ENCODE measurements around the gene TBC1D9. TPM values are rescaled to one million over a fixed set of nuclear protein-coding genes. Genes with fewer than 3 reads are reported as not detected.

TBC1D9 gene
- total RNA-seq, 1 experiment from 2014 or later, result 9.5 TPM

DNA sequence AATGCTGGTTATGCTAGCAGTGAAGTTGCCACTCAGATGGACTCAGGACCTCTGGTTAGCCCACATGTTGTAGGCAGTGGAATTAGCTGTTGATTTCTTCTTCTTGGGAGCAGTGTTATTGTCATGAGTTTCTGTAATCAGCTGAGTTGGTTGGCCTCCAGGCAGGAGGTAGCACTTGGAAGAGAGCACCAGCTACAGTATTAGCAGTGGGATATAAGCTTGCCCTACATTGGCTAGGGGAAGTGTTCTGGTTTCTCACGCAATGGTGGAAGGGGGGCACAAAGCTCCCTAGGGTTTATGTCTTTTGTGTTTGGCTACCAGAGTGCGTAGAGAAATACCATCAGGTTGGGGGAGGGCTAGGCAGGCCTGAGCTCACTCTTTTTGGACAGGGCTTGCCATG, 153.5 kb downstream of the TBC1D9 start:
- intact Hi-C loops (cut with micrococcal nuclease), result no loop called here
- H3K4me3 ChIP-seq (replicated peaks in 1 of 2; ENCODE audit: low read depth in 1 of 2, low read length in 2 of 2), result no peak overlapping the region
- ChIA-PET POLR2A (no interaction called here), RAD21 (ENCODE audit: low non-redundant PET in 1 of 2, low total read pairs in 2 of 2, uncharacterized antibody in 2 of 2, unreplicated experiment in 2 of 2) (no interaction called here), CTCF (interaction anchor here (0.8 kb wide), 1 partner anchor 243 kb away, joined by 3 read pairs; no protein-coding TSS in a partner anchor)
- H4K20me1 ChIP-seq (ENCODE audit: insufficient read depth), result no peaks in the 10 kb centered on the region
- H3K9ac ChIP-seq (ENCODE audit: low read length), result no peak overlapping the region
- no peak overlapping the region for H2AFZ ChIP-seq (ENCODE audit: low read depth, low read length, poor library complexity, severe bottlenecking)
- no peaks in the 10 kb centered on the region for H3K79me2 ChIP-seq (ENCODE audit: insufficient read depth, low read length)
- no peaks in the 10 kb centered on the region for H3K9me3 ChIP-seq (ENCODE audit: control insufficient read depth in 1 of 2, insufficient read depth in 1 of 2, low read depth in 1 of 2, low read length in 2 of 2)
- no peaks in the 10 kb centered on the region for H3K27me3 ChIP-seq (ENCODE audit: insufficient read depth, low read length)
- BruUV-seq (replicated peaks), result no TSS peak
- H3K4me2 ChIP-seq (ENCODE audit: low read length), result no peak overlapping the region
- no peaks in the 10 kb centered on the region; the same call in 1 of the 2 replicates for H3K9me2 ChIP-seq (ENCODE audit: insufficient read depth)
- TF ChIP-seq, protein P1, sequence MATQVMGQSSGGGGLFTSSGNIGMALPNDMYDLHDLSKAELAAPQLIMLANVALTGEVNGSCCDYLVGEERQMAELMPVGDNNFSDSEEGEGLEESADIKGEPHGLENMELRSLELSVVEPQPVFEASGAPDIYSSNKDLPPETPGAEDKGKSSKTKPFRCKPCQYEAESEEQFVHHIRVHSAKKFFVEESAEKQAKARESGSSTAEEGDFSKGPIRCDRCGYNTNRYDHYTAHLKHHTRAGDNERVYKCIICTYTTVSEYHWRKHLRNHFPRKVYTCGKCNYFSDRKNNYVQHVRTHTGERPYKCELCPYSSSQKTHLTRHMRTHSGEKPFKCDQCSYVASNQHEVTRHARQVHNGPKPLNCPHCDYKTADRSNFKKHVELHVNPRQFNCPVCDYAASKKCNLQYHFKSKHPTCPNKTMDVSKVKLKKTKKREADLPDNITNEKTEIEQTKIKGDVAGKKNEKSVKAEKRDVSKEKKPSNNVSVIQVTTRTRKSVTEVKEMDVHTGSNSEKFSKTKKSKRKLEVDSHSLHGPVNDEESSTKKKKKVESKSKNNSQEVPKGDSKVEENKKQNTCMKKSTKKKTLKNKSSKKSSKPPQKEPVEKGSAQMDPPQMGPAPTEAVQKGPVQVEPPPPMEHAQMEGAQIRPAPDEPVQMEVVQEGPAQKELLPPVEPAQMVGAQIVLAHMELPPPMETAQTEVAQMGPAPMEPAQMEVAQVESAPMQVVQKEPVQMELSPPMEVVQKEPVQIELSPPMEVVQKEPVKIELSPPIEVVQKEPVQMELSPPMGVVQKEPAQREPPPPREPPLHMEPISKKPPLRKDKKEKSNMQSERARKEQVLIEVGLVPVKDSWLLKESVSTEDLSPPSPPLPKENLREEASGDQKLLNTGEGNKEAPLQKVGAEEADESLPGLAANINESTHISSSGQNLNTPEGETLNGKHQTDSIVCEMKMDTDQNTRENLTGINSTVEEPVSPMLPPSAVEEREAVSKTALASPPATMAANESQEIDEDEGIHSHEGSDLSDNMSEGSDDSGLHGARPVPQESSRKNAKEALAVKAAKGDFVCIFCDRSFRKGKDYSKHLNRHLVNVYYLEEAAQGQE (IDR thresholded peaks at IDR 0.05; ENCODE audit: low read depth), result no peak
- TF ChIP-seq, protein P2, sequence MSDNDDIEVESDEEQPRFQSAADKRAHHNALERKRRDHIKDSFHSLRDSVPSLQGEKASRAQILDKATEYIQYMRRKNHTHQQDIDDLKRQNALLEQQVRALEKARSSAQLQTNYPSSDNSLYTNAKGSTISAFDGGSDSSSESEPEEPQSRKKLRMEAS (IDR thresholded peaks at IDR 0.05), result no peak
- TF ChIP-seq FOSL1 (IDR thresholded peaks at IDR 0.05; ENCODE audit: low read depth) (no peak), ELF1 (IDR thresholded peaks at IDR 0.05; ENCODE audit: borderline replicate concordance, low read depth) (no peak), ATF3 (IDR thresholded peaks at IDR 0.05) (no peak), CEBPB (IDR thresholded peaks at IDR 0.05; ENCODE audit: low read depth) (no peak), RAD21 (IDR thresholded peaks at IDR 0.05; ENCODE audit: low read depth) (no peak), SP1 (IDR thresholded peaks at IDR 0.05; ENCODE audit: low read depth) (no peak), ZNF274 (IDR thresholded peaks at IDR 0.05; ENCODE audit: low read depth, low read length) (no peak), SRF (IDR thresholded peaks at IDR 0.05; ENCODE audit: low read depth) (no peak), YY1 (IDR thresholded peaks at IDR 0.05; ENCODE audit: extremely low read depth, insufficient replicate concordance, low read depth, low read length) (no peak)
- no peak for ATAC-seq
- no peaks in the 10 kb centered on the region for H3K4me1 ChIP-seq (ENCODE audit: control insufficient read depth in 1 of 2, insufficient read depth in 2 of 2, low read length in 2 of 2)
- no peak for DNase-seq (ENCODE audit: low read depth, low spot score)
- H3K36me3 ChIP-seq (ENCODE audit: control insufficient read depth in 1 of 2, insufficient read depth in 2 of 2, low read length in 2 of 2), result no peaks in the 10 kb centered on the region
- H3K27ac ChIP-seq (ENCODE audit: low read depth, low read length), result no peak overlapping the region
